ENCODE results near the gene SSH2. TPM values are rescaled to one million over a fixed set of nuclear protein-coding genes. Genes with fewer than 3 reads are reported as not detected.
"Not testable (repeated sequence)": the region's sequence is repeated elsewhere in the genome, so short reads cannot be mapped to it uniquely, and the experiment has no call there.

SSH2 gene
- total and polyA plus RNA-seq, 2 of the 13 experiments (the other 11 are each of a cell fraction or from before 2014, with no cell fraction given) = 6.0 to 6.4 TPM

DNA sequence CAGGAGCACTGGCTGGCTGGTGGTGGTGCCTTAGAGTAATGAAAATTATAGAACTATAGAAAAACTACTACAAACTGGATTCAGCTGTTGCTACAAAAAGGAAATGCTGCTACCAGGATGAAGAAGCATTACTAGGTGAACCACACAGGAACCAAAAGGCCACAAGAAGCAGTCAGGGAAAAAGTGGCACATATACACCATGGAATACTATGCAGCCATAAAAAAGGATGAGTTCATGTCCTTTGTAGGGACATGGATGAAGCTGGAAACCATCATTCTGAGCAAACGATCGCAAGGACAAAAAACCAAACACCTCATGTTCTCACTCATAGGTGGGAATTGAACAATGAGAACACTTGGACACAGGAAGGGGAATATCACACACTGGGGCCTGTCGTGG, 5.9 kb upstream of the SSH2 start:
- H3K4me1 ChIP-seq (ENCODE audit: insufficient read depth, low read length) = peaks cover 23% of the 10 kb centered on the region
- 17% methylated on average over 3 of the region's 3 CpGs for WGBS (ENCODE audit: low lambda C conversion rate)
- CTCF ChIA-PET (ENCODE audit: low intra/inter-chr PET ratio, low total read pairs); H3K9ac ChIP-seq (ENCODE audit: insufficient read depth, low read depth, low read length); H2AFZ ChIP-seq (ENCODE audit: low read length); H3K36me3 ChIP-seq (replicated peaks in 1 of 2; ENCODE audit: control insufficient read depth in 1 of 2, insufficient read depth in 2 of 2, low read length in 2 of 2); H3K79me2 ChIP-seq (ENCODE audit: insufficient read depth, low read length); ATAC-seq; DNase-seq (ENCODE audit: low spot score); H3K27ac ChIP-seq (ENCODE audit: extremely low read length, insufficient read depth, low read length); POLR2A ChIA-PET; BruUV-seq (replicated peaks); H3K4me2 ChIP-seq (ENCODE audit: low read depth, low read length); H3K9me3 ChIP-seq (ENCODE audit: low read length); H3K27me3 ChIP-seq (ENCODE audit: control insufficient read depth in 1 of 2, insufficient read depth in 2 of 2, low read length in 2 of 2); FAIRE-seq; H4K20me1 ChIP-seq (ENCODE audit: insufficient read depth, low read length); H3K4me3 ChIP-seq (replicated peaks in 1 of 3; ENCODE audit: insufficient read depth in 1 of 3, low read depth in 2 of 3, low read length in 3 of 3): not testable (repeated sequence)
- in situ Hi-C loops (cut with HindIII; ENCODE audit: extremely low pct_ligation_motif_present, low pct_unique_long_range_greater_than_20kb) (loop anchor here (10.0 kb wide), 1 partner anchor 301 kb away; no protein-coding TSS in a partner anchor), intact Hi-C loops (cut with micrococcal nuclease; ENCODE audit: unreplicated experiment) (loop anchor here (10.0 kb wide), 1 partner anchor 159 kb away; no protein-coding TSS in a partner anchor)

DNA sequence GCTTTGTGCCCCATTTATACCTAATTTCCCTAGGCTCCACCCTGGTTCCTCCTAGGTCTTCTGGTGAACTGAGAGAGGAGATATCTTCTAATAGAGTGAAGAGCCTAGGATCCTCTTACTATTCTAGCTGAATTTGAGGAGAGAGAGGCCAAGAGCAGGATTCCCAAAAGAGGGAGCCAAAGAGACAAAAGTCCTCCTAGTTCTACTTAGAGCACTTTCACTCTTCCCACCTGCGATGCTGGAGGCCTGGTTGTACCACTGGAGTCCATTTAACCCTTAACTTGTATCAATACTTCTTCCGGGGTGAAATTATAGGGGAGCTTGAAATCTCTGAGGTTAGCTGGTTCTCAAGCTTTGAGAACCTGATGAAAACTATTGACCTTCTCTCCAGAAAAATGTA, 3.4 kb upstream of the SSH2 start:
- in situ Hi-C loops (cut with HindIII; ENCODE audit: extremely low pct_ligation_motif_present, low pct_unique_long_range_greater_than_20kb) (loop anchor here (5.0 to 10.0 kb wide), 2 partner anchors 126 to 299 kb away; no protein-coding TSS in a partner anchor), intact Hi-C loops (cut with micrococcal nuclease; ENCODE audit: unreplicated experiment) (loop anchor here (1.0 to 10.0 kb wide), 2 partner anchors 88 to 161 kb away; no protein-coding TSS in a partner anchor)
- no peak overlapping the region for H3K27ac ChIP-seq (ENCODE audit: extremely low read length, insufficient read depth, low read length)
- ATAC-seq (no peak), FAIRE-seq (peak; percentile 18), DNase-seq (ENCODE audit: low spot score) (peak; percentile 52)
- BruUV-seq (replicated peaks) = no TSS peak
- peaks cover 12% of the 10 kb centered on the region for H3K79me2 ChIP-seq (ENCODE audit: insufficient read depth, low read length)
- 0% methylated on average over 2 of the region's 2 CpGs for whole genome bisulfite sequencing (ENCODE audit: low lambda C conversion rate)
- no peaks in the 10 kb centered on the region for H3K9me3 ChIP-seq (ENCODE audit: low read length)
- no peak overlapping the region for H3K4me3 ChIP-seq (replicated peaks in 1 of 3; ENCODE audit: insufficient read depth in 1 of 3, low read depth in 2 of 3, low read length in 3 of 3)
- H3K4me2 ChIP-seq (ENCODE audit: low read depth, low read length) = peak overlapping the region; percentile 44
- H3K4me1 ChIP-seq (ENCODE audit: insufficient read depth, low read length) = peaks cover 27% of the 10 kb centered on the region
- H2AFZ ChIP-seq (ENCODE audit: low read length) = peak overlapping the region; percentile 25
- ChIA-PET POLR2A (no interaction called here), CTCF (ENCODE audit: low intra/inter-chr PET ratio, low total read pairs) (interaction anchor here (0.9 to 1.2 kb wide), 2 partner anchors 89 to 126 kb away, joined by 4 to 6 read pairs; no protein-coding TSS in a partner anchor)
- H3K36me3 ChIP-seq (replicated peaks in 1 of 2; ENCODE audit: control insufficient read depth in 1 of 2, insufficient read depth in 2 of 2, low read length in 2 of 2) = no peaks in the 10 kb centered on the region
- peaks cover 0 to 2% of the 10 kb centered on the region in 2 experiments; a peak in 1 of 5 replicates for H3K27me3 ChIP-seq (ENCODE audit: control insufficient read depth in 1 of 2, insufficient read depth in 2 of 2, low read length in 2 of 2)
- H4K20me1 ChIP-seq (ENCODE audit: insufficient read depth, low read length) = no peaks in the 10 kb centered on the region
- H3K9ac ChIP-seq (ENCODE audit: insufficient read depth, low read depth, low read length) = no peak overlapping the region
- TF ChIP-seq ELF1 (CRISPR knock-in tag; IDR thresholded peaks at IDR 0.05) (no peak), ZNF724P (CRISPR knock-in tag; IDR thresholded peaks at IDR 0.05; ENCODE audit: borderline replicate concordance) (no peak), TRIM24 (CRISPR knock-in tag; IDR thresholded peaks at IDR 0.05) (no peak), ZNF530 (CRISPR knock-in tag; IDR thresholded peaks at IDR 0.05; ENCODE audit: low read depth) (no peak), FOSL2 (CRISPR knock-in tag; IDR thresholded peaks at IDR 0.05) (no peak)
- TF ChIP-seq, protein P1, sequence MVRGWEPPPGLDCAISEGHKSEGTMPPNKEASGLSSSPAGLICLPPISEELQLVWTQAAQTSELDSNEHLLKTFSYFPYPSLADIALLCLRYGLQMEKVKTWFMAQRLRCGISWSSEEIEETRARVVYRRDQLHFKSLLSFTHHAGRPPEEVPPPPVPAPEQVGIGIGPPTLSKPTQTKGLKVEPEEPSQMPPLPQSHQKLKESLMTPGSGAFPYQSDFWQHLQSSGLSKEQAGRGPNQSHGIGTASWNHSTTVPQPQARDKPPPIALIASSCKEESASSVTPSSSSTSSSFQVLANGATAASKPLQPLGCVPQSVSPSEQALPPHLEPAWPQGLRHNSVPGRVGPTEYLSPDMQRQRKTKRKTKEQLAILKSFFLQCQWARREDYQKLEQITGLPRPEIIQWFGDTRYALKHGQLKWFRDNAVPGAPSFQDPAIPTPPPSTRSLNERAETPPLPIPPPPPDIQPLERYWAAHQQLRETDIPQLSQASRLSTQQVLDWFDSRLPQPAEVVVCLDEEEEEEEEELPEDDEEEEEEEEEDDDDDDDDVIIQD (CRISPR knock-in tag; IDR thresholded peaks at IDR 0.05; ENCODE audit: low read depth) = no peak
- TF ChIP-seq, protein P2, sequence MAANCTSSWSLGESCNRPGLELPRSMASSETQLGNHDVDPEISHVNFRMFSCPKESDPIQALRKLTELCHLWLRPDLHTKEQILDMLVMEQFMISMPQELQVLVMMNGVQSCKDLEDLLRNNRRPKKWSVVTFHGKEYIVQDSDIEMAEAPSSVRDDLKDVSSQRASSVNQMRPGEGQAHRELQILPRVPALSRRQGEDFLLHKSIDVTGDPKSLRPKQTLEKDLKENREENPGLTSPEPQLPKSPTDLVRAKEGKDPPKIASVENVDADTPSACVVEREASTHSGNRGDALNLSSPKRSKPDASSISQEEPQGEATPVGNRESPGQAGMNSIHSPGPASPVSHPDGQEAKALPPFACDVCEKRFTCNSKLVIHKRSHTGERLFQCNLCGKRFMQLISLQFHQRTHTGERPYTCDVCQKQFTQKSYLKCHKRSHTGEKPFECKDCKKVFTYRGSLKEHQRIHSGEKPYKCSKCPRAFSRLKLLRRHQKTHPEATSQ (CRISPR knock-in tag; IDR thresholded peaks at IDR 0.05; ENCODE audit: borderline replicate concordance) = no peak
- TF ChIP-seq, protein P3, sequence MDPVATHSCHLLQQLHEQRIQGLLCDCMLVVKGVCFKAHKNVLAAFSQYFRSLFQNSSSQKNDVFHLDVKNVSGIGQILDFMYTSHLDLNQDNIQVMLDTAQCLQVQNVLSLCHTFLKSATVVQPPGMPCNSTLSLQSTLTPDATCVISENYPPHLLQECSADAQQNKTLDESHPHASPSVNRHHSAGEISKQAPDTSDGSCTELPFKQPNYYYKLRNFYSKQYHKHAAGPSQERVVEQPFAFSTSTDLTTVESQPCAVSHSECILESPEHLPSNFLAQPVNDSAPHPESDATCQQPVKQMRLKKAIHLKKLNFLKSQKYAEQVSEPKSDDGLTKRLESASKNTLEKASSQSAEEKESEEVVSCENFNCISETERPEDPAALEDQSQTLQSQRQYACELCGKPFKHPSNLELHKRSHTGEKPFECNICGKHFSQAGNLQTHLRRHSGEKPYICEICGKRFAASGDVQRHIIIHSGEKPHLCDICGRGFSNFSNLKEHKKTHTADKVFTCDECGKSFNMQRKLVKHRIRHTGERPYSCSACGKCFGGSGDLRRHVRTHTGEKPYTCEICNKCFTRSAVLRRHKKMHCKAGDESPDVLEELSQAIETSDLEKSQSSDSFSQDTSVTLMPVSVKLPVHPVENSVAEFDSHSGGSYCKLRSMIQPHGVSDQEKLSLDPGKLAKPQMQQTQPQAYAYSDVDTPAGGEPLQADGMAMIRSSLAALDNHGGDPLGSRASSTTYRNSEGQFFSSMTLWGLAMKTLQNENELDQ (CRISPR knock-in tag; IDR thresholded peaks at IDR 0.05; ENCODE audit: borderline replicate concordance) = no peak
- TF ChIP-seq, protein P4, sequence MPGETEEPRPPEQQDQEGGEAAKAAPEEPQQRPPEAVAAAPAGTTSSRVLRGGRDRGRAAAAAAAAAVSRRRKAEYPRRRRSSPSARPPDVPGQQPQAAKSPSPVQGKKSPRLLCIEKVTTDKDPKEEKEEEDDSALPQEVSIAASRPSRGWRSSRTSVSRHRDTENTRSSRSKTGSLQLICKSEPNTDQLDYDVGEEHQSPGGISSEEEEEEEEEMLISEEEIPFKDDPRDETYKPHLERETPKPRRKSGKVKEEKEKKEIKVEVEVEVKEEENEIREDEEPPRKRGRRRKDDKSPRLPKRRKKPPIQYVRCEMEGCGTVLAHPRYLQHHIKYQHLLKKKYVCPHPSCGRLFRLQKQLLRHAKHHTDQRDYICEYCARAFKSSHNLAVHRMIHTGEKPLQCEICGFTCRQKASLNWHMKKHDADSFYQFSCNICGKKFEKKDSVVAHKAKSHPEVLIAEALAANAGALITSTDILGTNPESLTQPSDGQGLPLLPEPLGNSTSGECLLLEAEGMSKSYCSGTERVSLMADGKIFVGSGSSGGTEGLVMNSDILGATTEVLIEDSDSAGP (CRISPR knock-in tag; IDR thresholded peaks at IDR 0.05; ENCODE audit: borderline replicate concordance) = no peak

Data from HepG2 (cell line).